Activated CD8-positive, alpha-beta T cell treated with anti-CD3 and anti-CD28 coated beads for 36 hours (primary cell): ENCODE data around the gene BSDC1. TPM values are rescaled to one million over a fixed set of nuclear protein-coding genes. Genes with fewer than 3 reads are reported as not detected.

Experiments used
- ATAC-seq: fragments of 200-7000 bp; cut with Tn5 transposase; one replicate; pipeline ENCODE4 v1.10.0; 2021; ENCODE audit warnings: mild to moderate bottlenecking, moderate library complexity
- CTCF ChIA-PET: fragments of 350-600 bp; sonication (Branson Sonifier 250); formaldehyde crosslinking; loops from one replicate; lab custom pipeline; 2021; ENCODE audit warnings: antibody characterized with exemption; lab: Charles Lee
- POLR2A ChIA-PET: fragments of 350-600 bp; sonication (Branson Sonifier 250); formaldehyde crosslinking; loops from one replicate; lab custom pipeline; 2021; ENCODE audit warnings: antibody characterized with exemption; lab: Charles Lee
- DNase-seq: peaks from one replicate; pipeline ENCODE4 v3.0.0-alpha.2; 2020
- H3K27ac Mint-ChIP-seq: one replicate; pipeline ENCODE4 v1.8.0; 2021; ENCODE audit warnings: mild to moderate bottlenecking, mixed read lengths
- H3K27me3 Mint-ChIP-seq: one replicate; pipeline ENCODE4 v1.8.0; 2021; ENCODE audit warnings: mixed read lengths
- H3K36me3 Mint-ChIP-seq: one replicate; pipeline ENCODE4 v1.8.0; 2021; ENCODE audit warnings: low read depth, mixed read lengths
- H3K4me1 Mint-ChIP-seq: one replicate; pipeline ENCODE4 v1.8.0; 2021; ENCODE audit warnings: low read depth, mixed read lengths
- H3K4me3 Mint-ChIP-seq: one replicate; pipeline ENCODE4 v1.8.0; 2021; ENCODE audit warnings: mild to moderate bottlenecking, moderate library complexity, mixed read lengths
- H3K9me3 Mint-ChIP-seq: one replicate; pipeline ENCODE4 v1.8.0; 2021; ENCODE audit warnings: mixed read lengths
- intact Hi-C: fragments of 100-400 bp; cut with micrococcal nuclease; formaldehyde crosslinking; loops from one replicate; pipeline ENCODE4 v1.10.0; 2022
- total RNA-seq, 2 experiments: library from RNA; stranded (reverse); gene quantifications; one replicate each; pipeline ENCODE4 v1.2.3, GENCODE V29; 2021
- TF ChIP-seq, protein P1 (sequence below): fragments of 200-600 bp; IDR thresholded peaks from one replicate; pipeline ENCODE4 v1.8.0; 2022; ENCODE audit warnings: antibody characterized with exemption, mild to moderate bottlenecking

The BSDC1 gene
- total RNA-seq, 2 experiments from 2014 or later: 30.6 to 33.3 TPM

DNA sequence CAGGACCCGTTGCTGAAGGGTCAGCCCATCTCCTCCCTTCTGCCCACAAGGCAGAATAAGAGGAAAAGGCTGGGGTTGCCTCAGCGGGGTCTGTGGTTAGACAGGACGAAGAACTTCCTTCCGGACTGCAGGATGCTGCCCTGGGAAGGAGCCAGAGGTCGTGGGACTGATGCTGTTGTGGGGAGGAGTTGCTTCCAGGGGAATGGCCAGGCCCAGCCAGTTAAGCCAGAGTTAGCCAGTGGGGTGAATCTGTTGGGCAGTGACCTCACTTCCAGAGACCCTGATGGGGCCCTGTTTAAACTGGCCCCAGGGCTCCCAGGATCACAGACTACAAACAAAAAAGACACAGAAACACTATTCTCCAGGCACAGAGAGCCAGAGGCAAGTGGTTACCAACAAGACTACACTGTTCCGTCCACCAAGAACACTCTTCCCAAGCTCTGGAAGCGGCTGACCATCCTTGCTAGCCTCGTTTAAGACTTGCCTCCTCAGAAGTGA, 45.0 kb downstream of the BSDC1 start:
- no peak for DNase-seq
- no peak for ATAC-seq
- POLR2A ChIA-PET: interaction anchor here (1.0 to 6.7 kb wide), 3 partner anchors 13 to 78 kb away, joined by 4 to 39 read pairs (median 4); partner anchors contain the start of gene MARCKSL1
- Mint-ChIP-seq H3K27me3 (no peaks in the 10 kb centered on the region), H3K4me1 (peaks cover 55% of the 10 kb centered on the region), H3K36me3 (no peaks in the 10 kb centered on the region), H3K9me3 (peaks cover 6% of the 10 kb centered on the region), H3K27ac (no peak overlapping the region), H3K4me3 (no peak overlapping the region)
- CTCF ChIA-PET: no interaction called here
- intact Hi-C loops: no loop called here
- TF ChIP-seq, protein P1, sequence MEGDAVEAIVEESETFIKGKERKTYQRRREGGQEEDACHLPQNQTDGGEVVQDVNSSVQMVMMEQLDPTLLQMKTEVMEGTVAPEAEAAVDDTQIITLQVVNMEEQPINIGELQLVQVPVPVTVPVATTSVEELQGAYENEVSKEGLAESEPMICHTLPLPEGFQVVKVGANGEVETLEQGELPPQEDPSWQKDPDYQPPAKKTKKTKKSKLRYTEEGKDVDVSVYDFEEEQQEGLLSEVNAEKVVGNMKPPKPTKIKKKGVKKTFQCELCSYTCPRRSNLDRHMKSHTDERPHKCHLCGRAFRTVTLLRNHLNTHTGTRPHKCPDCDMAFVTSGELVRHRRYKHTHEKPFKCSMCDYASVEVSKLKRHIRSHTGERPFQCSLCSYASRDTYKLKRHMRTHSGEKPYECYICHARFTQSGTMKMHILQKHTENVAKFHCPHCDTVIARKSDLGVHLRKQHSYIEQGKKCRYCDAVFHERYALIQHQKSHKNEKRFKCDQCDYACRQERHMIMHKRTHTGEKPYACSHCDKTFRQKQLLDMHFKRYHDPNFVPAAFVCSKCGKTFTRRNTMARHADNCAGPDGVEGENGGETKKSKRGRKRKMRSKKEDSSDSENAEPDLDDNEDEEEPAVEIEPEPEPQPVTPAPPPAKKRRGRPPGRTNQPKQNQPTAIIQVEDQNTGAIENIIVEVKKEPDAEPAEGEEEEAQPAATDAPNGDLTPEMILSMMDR: no peak

DNA sequence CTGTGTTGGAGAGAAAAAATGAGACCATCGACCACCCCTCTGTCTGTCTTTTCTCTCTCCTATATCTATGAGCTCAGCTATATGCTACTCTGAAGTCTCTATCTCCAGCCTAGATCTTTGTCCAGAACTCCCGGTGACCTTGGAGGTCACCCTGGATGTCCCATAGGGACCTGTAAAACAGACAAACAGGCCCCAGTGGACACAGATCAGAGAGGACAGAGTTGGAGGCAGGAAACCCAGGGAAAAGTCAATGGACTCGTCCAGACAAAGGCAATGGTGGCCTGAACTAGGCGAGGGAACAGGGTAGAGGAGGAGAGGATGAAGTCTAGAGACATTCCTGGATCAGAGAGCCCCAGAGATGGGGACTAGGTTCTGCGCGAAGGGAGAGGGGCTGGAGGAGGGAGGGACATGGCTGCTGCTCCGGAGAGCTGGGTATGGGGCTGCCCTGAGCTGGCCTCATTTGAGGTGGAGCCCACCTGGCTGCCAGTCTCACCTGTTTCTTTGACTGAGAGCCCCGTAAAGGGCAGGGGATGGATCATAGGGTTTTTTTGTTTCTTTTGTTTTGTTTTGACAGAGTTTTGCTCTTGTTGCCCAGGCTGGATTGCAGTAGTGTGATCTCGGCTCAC, 47.6 kb downstream of the BSDC1 start:
- no peak overlapping the region for H3K27ac Mint-ChIP-seq
- CTCF ChIA-PET: interaction anchor here (1.0 to 1.7 kb wide), 2 partner anchors 54 to 131 kb away, joined by 3 to 4 read pairs; no protein-coding TSS in a partner anchor
- H3K36me3 Mint-ChIP-seq: no peaks in the 10 kb centered on the region

DNA sequence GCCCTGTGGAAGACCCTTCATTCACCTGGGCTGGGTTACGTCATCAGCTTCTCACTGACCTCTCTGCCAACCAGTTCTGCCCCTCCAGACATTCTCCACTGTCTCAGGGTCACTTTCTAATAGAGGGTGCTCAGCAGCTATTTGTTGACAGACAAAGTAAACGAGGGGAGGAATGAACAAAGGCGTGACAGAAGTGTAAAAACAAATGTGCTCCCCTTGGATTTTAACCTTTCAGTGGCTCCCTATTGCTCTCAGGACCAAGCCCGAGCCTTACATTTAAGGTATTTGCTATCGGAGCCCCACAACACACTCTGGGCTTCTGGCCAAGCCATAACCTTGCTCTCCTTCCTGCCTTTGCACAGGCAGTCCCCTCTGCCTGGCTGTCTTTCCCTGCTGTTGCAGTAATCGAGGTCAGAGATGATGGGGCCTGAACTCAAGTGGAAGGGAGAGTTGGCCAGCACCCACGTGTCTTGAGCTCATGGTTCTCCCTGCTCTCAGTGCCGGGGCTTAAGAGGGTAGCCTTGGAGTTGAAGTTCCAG, 48.9 kb downstream of the BSDC1 start:
- intact Hi-C loops: no loop called here
- no peak for ATAC-seq
- no peak overlapping the region for H3K27ac Mint-ChIP-seq

More for the DNA sequence above, 47.6 kb downstream of the BSDC1 start:
- intact Hi-C loops: no loop called here
- H3K4me3 Mint-ChIP-seq: no peak overlapping the region
- H3K4me1 Mint-ChIP-seq: peaks cover 47% of the 10 kb centered on the region
- H3K27me3 Mint-ChIP-seq: no peaks in the 10 kb centered on the region
- POLR2A ChIA-PET: interaction anchor here (0.6 to 4.1 kb wide), 5 partner anchors 10 to 316 kb away, joined by 3 to 38 read pairs (median 4); partner anchors contain the start of gene MARCKSL1
- DNase-seq (no peak), ATAC-seq (no peak)
- TF ChIP-seq, protein P1: no peak
- peaks cover 6% of the 10 kb centered on the region for H3K9me3 Mint-ChIP-seq

DNA sequence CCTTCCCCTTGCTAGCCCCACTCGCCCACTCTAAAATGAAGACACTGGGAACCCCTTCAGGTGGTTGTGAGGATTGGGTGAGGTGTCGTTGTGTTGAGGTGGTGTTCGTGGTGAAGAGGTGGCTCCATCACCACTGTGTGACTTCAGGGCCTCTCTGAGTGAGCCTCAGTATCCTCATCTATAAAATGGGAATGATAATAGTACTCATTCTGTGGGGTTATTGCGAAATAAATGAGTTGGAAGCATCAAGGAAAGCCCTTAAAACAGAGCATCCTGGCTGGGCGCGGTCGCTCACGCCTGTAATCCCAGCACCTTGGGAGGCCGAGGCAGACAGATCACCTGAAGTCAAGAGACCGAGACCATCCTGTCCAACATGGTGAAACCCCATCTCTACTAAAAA, 51.5 kb downstream of the BSDC1 start:
- H3K27ac Mint-ChIP-seq: no peak overlapping the region
- no peak overlapping the region for H3K4me3 Mint-ChIP-seq
- ATAC-seq (no peak), DNase-seq (no peak)
- peaks cover 43% of the 10 kb centered on the region for H3K4me1 Mint-ChIP-seq
- intact Hi-C loops: no loop called here
- TF ChIP-seq, protein P1: no peak
- no peaks in the 10 kb centered on the region for H3K9me3 Mint-ChIP-seq
- H3K27me3 Mint-ChIP-seq: no peaks in the 10 kb centered on the region
- no peaks in the 10 kb centered on the region for H3K36me3 Mint-ChIP-seq
- CTCF ChIA-PET: no interaction called here
- POLR2A ChIA-PET: interaction anchor here (1.8 kb wide), 1 partner anchor 10 kb away, joined by 4 read pairs; no protein-coding TSS in a partner anchor

More for the DNA sequence above, 48.9 kb downstream of the BSDC1 start:
- Mint-ChIP-seq H3K4me1 (peaks cover 41% of the 10 kb centered on the region), H3K4me3 (no peak overlapping the region), H3K36me3 (no peaks in the 10 kb centered on the region), H3K27me3 (no peaks in the 10 kb centered on the region), H3K9me3 (peaks cover 2% of the 10 kb centered on the region)
- POLR2A ChIA-PET: interaction anchor here (0.7 to 4.1 kb wide), 5 partner anchors 9 to 140 kb away, joined by 3 to 38 read pairs (median 4); partner anchors contain the start of genes BSDC1, IQCC and MARCKSL1
- DNase-seq: no peak
- TF ChIP-seq, protein P1: no peak
- CTCF ChIA-PET: interaction anchor here (0.8 to 1.5 kb wide), 3 partner anchors 9 to 68 kb away, joined by 3 to 4 read pairs (median 4); partner anchors contain the start of gene MARCKSL1
